ENCODE data around the gene PTPN2.
"Not testable (repeated sequence)": the region's sequence is repeated elsewhere in the genome, so short reads cannot be mapped to it uniquely, and the experiment has no call there.

The PTPN2 gene

DNA sequence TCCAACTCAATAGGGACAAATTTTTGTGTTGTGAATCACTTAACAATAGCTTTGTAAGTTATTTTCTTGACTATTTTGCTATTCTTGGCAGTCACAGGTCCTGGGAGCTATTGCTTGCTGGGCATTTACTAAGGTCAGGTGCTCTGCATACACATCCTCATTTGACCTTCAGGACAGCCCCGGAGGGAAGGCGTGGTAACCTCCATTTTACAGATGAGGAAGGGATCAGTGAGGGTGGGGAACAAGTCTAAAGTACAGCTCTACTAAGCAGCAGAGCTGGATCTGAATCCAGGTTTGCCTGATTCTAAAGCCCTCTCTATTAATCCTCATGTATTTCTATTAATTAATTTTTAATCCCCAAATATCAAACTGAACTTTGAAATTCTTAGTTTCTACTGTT is 58.8 kb downstream of the PTPN2 start:
- DNase-seq (ENCODE audit: low read depth): no peak

DNA sequence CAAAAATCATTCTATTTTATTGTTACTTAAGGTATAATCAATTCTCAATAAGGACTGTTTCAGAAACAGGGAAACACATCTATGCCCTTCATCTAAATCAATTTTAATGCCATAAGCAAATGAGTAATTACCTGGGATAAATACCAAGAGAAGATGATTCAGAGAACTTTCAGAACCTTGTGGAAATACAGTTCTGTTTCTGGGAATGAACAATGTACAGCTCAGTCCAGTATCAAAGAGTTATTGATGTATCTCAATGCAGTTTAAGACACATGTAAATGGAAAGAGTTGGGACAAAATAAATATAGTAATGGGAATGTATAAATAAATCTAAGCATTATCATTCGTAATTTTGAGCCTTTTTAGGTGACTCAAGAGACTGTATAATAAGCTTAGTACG is 60.1 kb downstream of the PTPN2 start:
- no peak for DNase-seq (ENCODE audit: low read depth)

DNA sequence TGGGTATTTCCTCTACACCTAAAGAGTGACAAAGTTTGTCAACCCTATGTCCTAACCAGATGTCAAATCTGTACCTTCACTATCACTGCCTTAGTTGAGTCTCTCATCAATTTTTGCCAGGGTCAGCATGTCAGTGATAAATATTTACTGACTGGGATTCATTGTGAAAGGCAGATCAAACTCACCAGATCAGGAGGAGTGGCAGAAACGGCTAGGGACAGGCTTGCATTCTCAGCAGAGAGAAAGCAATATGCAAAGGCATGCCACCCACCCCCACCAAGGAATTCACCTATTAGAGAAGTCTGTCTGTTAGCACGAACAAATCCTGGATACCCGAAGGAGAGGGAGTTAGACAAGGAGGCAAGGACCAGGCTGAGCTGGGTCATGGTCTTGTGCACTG is 62.6 kb downstream of the PTPN2 start:
- DNase-seq (ENCODE audit: low read depth): no peak

DNA sequence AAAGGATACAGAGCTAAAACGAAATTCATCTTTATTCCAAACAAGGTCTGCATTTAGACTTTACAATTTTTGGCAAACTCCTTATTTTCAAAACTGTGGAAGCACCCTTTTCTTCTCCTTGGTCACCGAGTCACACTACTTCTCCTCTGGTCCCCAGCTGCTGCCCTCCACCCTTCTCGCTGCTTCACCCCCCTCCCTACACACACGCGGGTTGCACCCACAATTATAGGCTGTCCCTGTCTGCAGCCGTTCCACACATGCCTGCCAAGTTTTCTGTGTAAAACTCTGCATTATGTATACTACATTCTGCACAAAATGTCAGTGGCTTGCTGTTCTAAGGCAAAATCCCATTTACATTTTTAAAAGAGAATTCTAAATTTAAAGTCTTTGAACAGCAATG is 63.5 kb downstream of the PTPN2 start:
- DNase-seq (ENCODE audit: low read depth): no peak

GRCh38 chr18:12819841-12820240 is 64.2 kb downstream of the PTPN2 start:
- DNase-seq (ENCODE audit: low read depth): peak; percentile 32

- no peak for DNase-seq (ENCODE audit: low read depth)
These were observed 64.7 kb downstream of the PTPN2 start for GRCh38 chr18:12819322-12819721.

DNA sequence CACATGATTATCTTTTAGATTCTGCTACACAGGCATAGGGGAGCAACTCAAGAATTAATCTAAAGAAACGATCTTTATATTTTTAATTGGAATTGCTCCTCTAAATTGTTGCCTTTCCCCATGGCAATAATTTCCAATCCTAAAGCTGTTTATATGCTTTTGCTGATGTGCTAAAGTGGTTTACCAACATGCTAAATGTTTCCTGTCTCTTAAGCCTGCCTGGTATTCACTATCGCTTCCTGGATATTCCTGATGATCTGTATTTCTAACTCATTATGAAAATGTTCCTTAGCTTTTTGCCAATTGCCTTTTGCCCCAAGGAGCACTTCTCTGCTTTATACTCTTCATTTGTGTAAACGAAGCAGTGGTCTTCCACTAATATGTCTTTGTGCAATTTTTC is 65.8 kb downstream of the PTPN2 start:
- no peak for DNase-seq (ENCODE audit: low read depth)

DNA sequence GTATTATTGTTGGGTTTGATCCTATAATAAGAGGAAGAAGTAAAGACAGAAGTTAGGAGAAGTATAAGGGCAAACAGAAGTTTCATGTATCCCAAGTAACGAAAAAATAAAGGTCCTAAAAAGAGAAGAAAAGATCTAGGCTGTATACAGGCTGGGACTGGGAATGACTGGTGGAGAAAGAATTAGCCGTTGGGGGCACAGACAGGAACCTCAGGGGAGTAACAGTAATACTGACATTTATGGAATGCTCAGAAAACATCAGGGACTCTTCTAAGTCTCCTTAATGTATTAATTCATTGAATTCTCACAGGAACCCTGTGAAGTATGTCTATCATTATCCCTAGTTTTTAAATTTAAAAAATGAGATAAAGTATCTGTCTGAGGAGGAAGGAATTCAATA is 67.6 kb downstream of the PTPN2 start:
- DNase-seq (ENCODE audit: low read depth): no peak

GRCh38 chr18:12811191-12811950 is 72.7 kb downstream of the PTPN2 start:
- no peak for DNase-seq (ENCODE audit: low read depth)

DNA sequence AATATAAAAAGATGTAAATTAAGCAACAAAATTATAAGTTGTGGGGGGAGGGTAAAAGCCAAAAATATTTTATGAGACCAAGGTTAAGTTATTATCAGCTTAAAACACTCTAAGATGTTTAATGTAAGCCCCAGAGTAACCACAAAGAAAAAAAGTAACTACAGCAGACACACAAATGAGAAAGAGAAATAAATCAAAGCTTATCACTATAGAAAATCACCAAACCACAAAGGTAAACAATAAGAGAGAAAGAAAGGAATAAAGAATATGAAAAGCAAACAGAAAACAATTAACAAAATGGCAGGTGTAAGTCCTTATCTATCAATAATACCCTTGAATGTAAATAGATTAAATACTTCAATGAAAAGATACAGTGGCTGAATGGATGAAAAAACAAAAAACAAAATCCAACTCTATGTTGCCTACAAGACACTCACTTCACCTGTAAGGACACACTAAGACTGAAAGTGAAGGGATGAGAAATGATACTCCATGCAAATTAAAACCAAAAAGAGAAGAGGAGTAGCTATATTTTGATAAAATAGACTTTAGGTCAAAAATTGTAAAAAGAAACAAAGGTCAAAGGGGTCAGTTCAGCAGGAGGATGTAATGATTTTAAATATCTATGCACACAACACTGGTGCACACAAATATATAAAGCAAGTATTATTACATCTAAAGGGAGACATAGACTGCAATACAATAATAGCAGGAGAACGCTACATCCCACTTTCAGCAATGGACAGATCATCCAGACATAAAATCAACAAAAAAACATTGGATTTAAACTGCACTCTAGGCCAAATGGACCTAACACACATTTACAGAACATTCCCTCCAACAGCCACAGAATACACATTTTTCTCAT is 80.7 kb downstream of the PTPN2 start:
- DNase-seq (ENCODE audit: low read depth): no peak

GRCh38 chr18:12802538-12802937 is 81.5 kb downstream of the PTPN2 start:
- DNase-seq (ENCODE audit: low read depth): no peak

GRCh38 chr18:12796448-12796847 is 87.6 kb downstream of the PTPN2 start:
- DNase-seq (ENCODE audit: low read depth): no peak

DNA sequence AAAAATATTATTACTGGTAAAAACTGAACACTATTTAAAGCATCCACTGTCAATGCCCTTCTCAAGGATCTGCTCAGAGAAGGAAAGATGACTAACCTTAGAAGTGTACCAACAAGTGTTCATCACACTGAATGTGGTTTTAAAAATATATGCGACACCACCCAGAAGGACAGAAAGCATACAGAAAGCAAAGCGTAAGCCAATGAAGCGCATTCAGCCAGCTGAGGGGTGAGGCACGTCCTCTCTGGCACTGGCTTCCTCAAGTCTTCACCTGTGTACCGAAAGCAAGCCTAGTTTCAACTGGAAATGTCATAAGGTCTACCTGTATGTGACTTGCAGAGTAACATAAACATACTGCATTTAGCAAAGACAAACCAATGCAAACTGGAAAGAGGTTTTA is 92.4 kb downstream of the PTPN2 start:
- DNase-seq (ENCODE audit: low read depth): no peak

- no peak for DNase-seq (ENCODE audit: low read depth)
These were observed 97.4 kb downstream of the PTPN2 start for GRCh38 chr18:12786669-12787068.

DNA sequence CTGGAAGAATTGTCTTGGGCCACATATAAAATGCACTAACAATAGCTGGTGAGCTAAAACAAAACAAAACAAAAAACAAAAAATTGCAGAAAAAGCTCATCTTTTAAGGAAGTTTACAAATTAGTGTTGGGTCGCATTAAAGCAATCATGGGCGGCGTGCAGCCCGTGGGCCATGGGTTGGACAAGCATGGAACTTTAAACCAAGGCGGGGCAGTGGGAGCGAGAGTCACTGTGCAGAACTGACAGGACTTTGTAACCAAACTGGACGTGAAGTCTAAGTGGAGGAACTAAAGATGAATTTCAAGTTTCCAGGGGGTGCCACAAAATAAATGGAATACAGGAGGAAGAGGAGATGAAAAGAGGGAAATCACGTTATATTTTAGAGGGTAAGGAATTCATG is 100.5 kb downstream of the PTPN2 start:
- no peak for DNase-seq (ENCODE audit: low read depth)

GRCh38 chr18:12782521-12782920 is 101.5 kb downstream of the PTPN2 start:
- no peak for DNase-seq (ENCODE audit: low read depth)

DNA sequence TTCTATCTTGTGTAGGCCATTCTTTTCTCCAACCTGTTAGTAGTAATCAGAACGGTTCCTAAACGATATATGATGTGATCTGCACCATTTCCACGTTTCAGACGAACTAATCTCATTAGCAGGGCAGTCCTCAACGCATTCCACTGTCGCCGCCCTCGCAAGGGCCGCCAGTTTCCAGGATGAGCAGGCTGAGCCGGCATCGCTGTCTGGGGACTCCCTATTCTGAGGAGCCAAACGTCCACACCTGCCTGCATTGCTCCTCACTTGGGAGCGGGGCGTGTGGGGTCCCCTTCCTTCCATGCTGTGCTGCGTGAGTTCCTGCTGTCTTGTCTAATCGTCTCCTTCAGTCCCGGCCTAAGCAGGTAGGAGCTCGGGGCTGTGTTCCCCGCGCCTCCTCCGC is 104.6 kb downstream of the PTPN2 start:
- DNase-seq (ENCODE audit: low read depth): no peak

DNA sequence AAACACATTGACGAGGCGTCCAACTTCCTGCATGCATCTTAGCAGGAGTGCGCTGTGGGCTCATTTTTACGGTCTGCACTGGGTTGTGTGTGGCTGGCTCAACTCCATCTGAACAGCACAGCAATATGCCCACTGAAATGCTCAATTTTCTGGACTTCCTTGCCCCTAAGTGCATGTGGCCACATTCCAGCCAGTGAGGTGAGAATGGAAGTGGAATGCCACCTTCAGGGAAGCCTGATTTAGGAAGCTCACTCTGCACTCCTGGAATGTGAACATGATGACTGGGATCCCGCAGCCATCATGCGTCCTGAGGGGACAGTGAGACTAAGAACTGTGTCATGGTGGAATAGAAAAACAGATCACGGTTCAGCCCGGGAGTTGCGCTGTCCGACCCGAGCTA is 105.0 kb downstream of the PTPN2 start:
- DNase-seq (ENCODE audit: low read depth): no peak

DNA sequence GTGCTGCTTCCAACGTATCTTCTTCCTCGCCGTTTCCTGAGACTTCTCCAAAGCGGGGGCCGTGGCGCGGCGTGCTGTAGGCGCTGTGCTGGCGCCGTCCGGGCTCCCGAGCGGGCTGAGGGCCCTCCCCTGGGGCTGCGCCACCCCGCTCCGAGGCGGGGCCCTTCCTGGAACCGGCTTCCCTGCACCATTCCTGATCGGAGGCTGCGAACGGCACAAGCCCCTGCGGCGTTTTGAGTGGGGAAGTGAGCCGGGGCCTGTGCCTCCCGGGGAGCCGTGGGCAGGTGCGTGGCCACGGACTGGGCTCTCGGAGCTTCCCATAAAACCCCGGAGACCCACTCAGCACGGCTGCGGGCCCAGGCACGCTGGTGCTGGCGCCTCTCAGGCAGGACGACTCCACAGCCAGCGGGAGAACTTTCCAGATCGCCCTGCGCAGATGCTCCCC is 106.5 kb downstream of the PTPN2 start:
- DNase-seq (ENCODE audit: low read depth): no peak

GRCh38 chr18:12776821-12777471 is 107.1 kb downstream of the PTPN2 start:
- DNase-seq (ENCODE audit: low read depth): no peak

- not testable (repeated sequence) for DNase-seq (ENCODE audit: low read depth)
These were observed 107.6 kb downstream of the PTPN2 start for GRCh38 chr18:12776415-12776814.

- no peak for DNase-seq (ENCODE audit: low read depth)
These were observed 109.1 kb downstream of the PTPN2 start for GRCh38 chr18:12774982-12775381.

GRCh38 chr18:12773369-12773768 is 110.7 kb downstream of the PTPN2 start:
- DNase-seq (ENCODE audit: low read depth): no peak
